Kidney (tissue), 14 donors: Measurements from ENCODE around the gene SLC25A41. TPM values are rescaled to one million over a fixed set of nuclear protein-coding genes. Genes with fewer than 3 reads are reported as not detected.

ENCODE experiments used
- DNase-seq, 5 donors: peaks; one replicate each; pipeline ENCODE4 v3.0.0-alpha.2; 2013 to 2020
- FAIRE-seq: peaks from 2 replicates; lab custom pipeline; 2012; peaks lifted over from hg19 to GRCh38; lab: Jason Lieb, UNC
- H3K27ac ChIP-seq, 2 donors: one replicate each; pipeline ENCODE4 v1.7.0; 2013; ENCODE audit warnings: low read depth in 2 of 2, low read length in 2 of 2, inconsistent platforms in 1 of 2
- H3K27me3 ChIP-seq: one replicate; pipeline ENCODE4 v1.7.1; 2013; ENCODE audit warnings: low read length, inconsistent platforms; ENCODE audit not compliant: control insufficient read depth, insufficient read depth
- H3K36me3 ChIP-seq, 3 donors: one replicate each; pipeline versions ENCODE4 v1.7.0 to v1.7.1; 2013; ENCODE audit warnings: low read length in 3 of 3, control low read depth in 1 of 3, inconsistent platforms in 1 of 3; ENCODE audit not compliant: insufficient read depth in 3 of 3, control insufficient read depth in 2 of 3
- H3K4me1 ChIP-seq, 3 donors: one replicate each; pipeline versions ENCODE4 v1.7.0 to v1.7.1; 2013; ENCODE audit warnings: low read length in 3 of 3, inconsistent platforms in 1 of 3, low read depth in 1 of 3; ENCODE audit not compliant: control insufficient read depth in 2 of 3, insufficient read depth in 2 of 3
- H3K4me3 ChIP-seq, 3 donors: one replicate each; pipeline versions ENCODE4 v1.7.0 to v1.8.1; 2013; ENCODE audit warnings: low read length in 3 of 3, control low read depth in 1 of 3, inconsistent platforms in 1 of 3
- H3K9ac ChIP-seq, 3 donors: one replicate each; pipeline versions ENCODE4 v1.7.0 to v1.7.1; 2013; ENCODE audit warnings: low read length in 3 of 3, control low read depth in 1 of 3, inconsistent platforms in 1 of 3
- H3K9me3 ChIP-seq, 3 donors: one replicate each; pipeline versions ENCODE4 v1.7.0 to v1.7.1; 2013; ENCODE audit warnings: low read length in 3 of 3, control low read depth in 1 of 3, inconsistent platforms in 1 of 3; ENCODE audit not compliant: control insufficient read depth in 2 of 3, insufficient read depth in 1 of 3
- CTCF ChIP-seq: IDR thresholded peaks from 3 replicates; pipeline ENCODE4 v1.5.1; 2012; ENCODE audit warnings: mild to moderate bottlenecking, moderate library complexity, borderline replicate concordance; ENCODE audit not compliant: insufficient read depth; ENCODE audit errors: extremely low read depth
- intact Hi-C: fragments of 100-400 bp; cut with DNase I; formaldehyde crosslinking; loops from one replicate; pipeline ENCODE4 v1.11.1; 2022
- microRNA-seq: library from miRNA; unstranded; fragments of <30 nt; microRNA quantifications from one replicate; pipeline ENCODE4 v1.2.0, GENCODE V29; 2020
- polyA plus RNA-seq: library from polyadenylated mRNA; stranded (reverse); fragments of 350-450 nt; fragmentation: Illumina TruSeq; extraction: RNeasy Lipid Tissue Mini Kit (QIAGEN cat#74804); gene quantifications from one replicate; pipeline ENCODE4 v1.2.3, GENCODE V29; 2014; ENCODE audit warnings: low read depth, low replicate concordance; ENCODE audit not compliant: insufficient read depth
- total RNA-seq: library from RNA; stranded (reverse); fragmentation: NEBNext Ultra II Directional; extraction: Animal tissue kit (Norgen Biotek cat#: 25700); gene quantifications from one replicate; pipeline ENCODE4 v1.2.1, GENCODE V29; 2021
- donor health status: control.
- donor health status: control.
- donor health status: control.
- donor health status: control.
- donor health status: control.
- donor health status: DM: yes; HTN: yes; CAD: no.
- donor health status: Normal renal cell carcinoma (clear cell type).

Gene SLC25A41
- total and polyA plus RNA-seq, 2 donors from 2014 or later: 0.28 to 0.69 TPM

GRCh38 chr19:6376512-6377190, 56.9 kb downstream of the SLC25A41 start:
- DNase-seq: peak in 3 of 5 donors; percentile 49 to 82 (median 54)
- Histone ChIP-seq H3K27me3 (no peaks in the 10 kb centered on the region), H3K9ac (no peak overlapping the region), H3K4me3 (no peak overlapping the region), H3K4me1 (peaks cover 0 to 8% (median 0%) of the 10 kb centered on the region in 3 donors), H3K9me3 (no peaks in the 10 kb centered on the region), H3K27ac (no peak overlapping the region), H3K36me3 (peaks cover 10 to 19% (median 10%) of the 10 kb centered on the region in 3 donors)
- no peak for TF ChIP-seq CTCF
- intact Hi-C loops: no loop called here
- FAIRE-seq: no peak

Small RNAs within 50 kb of the gene (microRNA-seq; reads per million reads assigned to microRNA genes)
- gene MIR3940 (2.4 reads per million), gene MIR6790 (not detected), gene MIR6885 (not detected)

Other genes with a start within 250 kb of the SLC25A41 start
- 53.2 TPM for gene MLLT1, start 153.8 kb downstream of the SLC25A41 start, total RNA-seq
- gene MLLT1, start 153.8 kb downstream of the SLC25A41 start, polyA plus RNA-seq: 32.0 TPM
- not detected for gene ACER1, start 100.2 kb downstream of the SLC25A41 start, total RNA-seq
- gene ACER1, start 100.2 kb downstream of the SLC25A41 start, polyA plus RNA-seq: not detected
- 63.7 TPM for gene CLPP, start 72.2 kb downstream of the SLC25A41 start, total RNA-seq
- gene CLPP, start 72.2 kb downstream of the SLC25A41 start, polyA plus RNA-seq: 104 TPM
- 70.3 TPM for gene ALKBH7, start 61.0 kb downstream of the SLC25A41 start, total RNA-seq
- 175 TPM for gene ALKBH7, start 61.0 kb downstream of the SLC25A41 start, polyA plus RNA-seq
- gene PSPN, start 57.8 kb downstream of the SLC25A41 start, total RNA-seq: 2.0 TPM
- gene PSPN, start 57.8 kb downstream of the SLC25A41 start, polyA plus RNA-seq: 1.9 TPM
- gene GTF2F1, start 40.6 kb downstream of the SLC25A41 start, total RNA-seq: 61.7 TPM
- 44.1 TPM for gene GTF2F1, start 40.6 kb downstream of the SLC25A41 start, polyA plus RNA-seq
- gene KHSRP, start 9.0 kb downstream of the SLC25A41 start, total RNA-seq: 175 TPM
- 52.9 TPM for gene KHSRP, start 9.0 kb downstream of the SLC25A41 start, polyA plus RNA-seq
- gene SLC25A23, start 26.0 kb upstream of the SLC25A41 start, total RNA-seq: 76.6 TPM
- 69.2 TPM for gene SLC25A23, start 26.0 kb upstream of the SLC25A41 start, polyA plus RNA-seq
- gene CRB3, start 30.5 kb upstream of the SLC25A41 start, total RNA-seq: 58.2 TPM
- gene CRB3, start 30.5 kb upstream of the SLC25A41 start, polyA plus RNA-seq: 51.9 TPM
- gene DENND1C, start 48.0 kb upstream of the SLC25A41 start, total RNA-seq: 8.2 TPM
- gene DENND1C, start 48.0 kb upstream of the SLC25A41 start, polyA plus RNA-seq: 2.6 TPM
- gene TUBB4A, start 68.5 kb upstream of the SLC25A41 start, total RNA-seq: 4.4 TPM
- 11.3 TPM for gene TUBB4A, start 68.5 kb upstream of the SLC25A41 start, polyA plus RNA-seq
- gene TNFSF9, start 97.3 kb upstream of the SLC25A41 start, total RNA-seq: 1.1 TPM
- gene TNFSF9, start 97.3 kb upstream of the SLC25A41 start, polyA plus RNA-seq: 0.62 TPM
- gene CD70, start 157.4 kb upstream of the SLC25A41 start, total RNA-seq: 0.76 TPM
- not detected for gene CD70, start 157.4 kb upstream of the SLC25A41 start, polyA plus RNA-seq
- 2.5 TPM for gene TNFSF14, start 236.4 kb upstream of the SLC25A41 start, total RNA-seq
- not detected for gene TNFSF14, start 236.4 kb upstream of the SLC25A41 start, polyA plus RNA-seq